GM12891 (cell line): ENCODE measurements around the gene MATN4.

Source experiments
- PAX5 ChIP-seq: IDR thresholded peaks from 2 replicates; pipeline ENCODE4 v1.6.1; 2011; ENCODE audit warnings: low read length, moderate library complexity, mild to moderate bottlenecking; ENCODE audit not compliant: insufficient read depth, severe bottlenecking
- POLR2A ChIP-seq: IDR thresholded peaks from 2 replicates; pipeline ENCODE4 v1.6.1; 2011; ENCODE audit warnings: low read depth, low read length, control low read depth
- POLR2AphosphoS5 ChIP-seq: IDR thresholded peaks from 2 replicates; pipeline ENCODE4 v1.6.1; 2011; ENCODE audit warnings: low read depth, low read length, control low read depth
- SPI1 ChIP-seq: IDR thresholded peaks from 2 replicates; pipeline ENCODE4 v1.6.1; 2011; ENCODE audit warnings: low read depth, low read length, control low read depth
- TAF1 ChIP-seq: IDR thresholded peaks from 2 replicates; pipeline ENCODE4 v1.6.1; 2011; ENCODE audit warnings: low read depth, low read length, control low read depth

DNA sequence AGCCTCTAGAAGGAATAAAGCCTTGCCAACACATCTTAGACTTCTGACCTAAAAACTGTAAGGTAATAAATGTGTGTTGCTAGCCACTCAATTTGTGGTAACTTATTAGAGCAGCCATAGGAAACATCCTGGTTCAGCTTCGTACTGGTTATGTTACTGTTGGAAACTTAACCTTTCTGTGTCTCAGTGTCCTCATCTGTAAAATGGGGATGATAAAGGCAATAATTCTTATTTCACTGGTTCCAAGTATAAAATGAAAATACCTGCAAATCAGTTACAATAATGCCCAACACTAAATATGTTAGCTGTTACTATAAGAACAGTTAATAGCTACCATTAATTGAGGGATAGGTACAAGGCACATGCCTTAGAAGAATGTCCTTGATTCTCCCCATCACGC lies 15.8 kb downstream of the MATN4 start:
- TF ChIP-seq POLR2AphosphoS5 (no peak), POLR2A (no peak), TAF1 (no peak), SPI1 (no peak), PAX5 (no peak)
